HepG2 (cell line): ENCODE measurements around the gene TTC21B. TPM values are rescaled to one million over a fixed set of nuclear protein-coding genes. Genes with fewer than 3 reads are reported as not detected.

ENCODE experiments used
- ATAC-seq: fragments of 200-7000 bp; cut with Tn5 transposase; 3 replicates; pipeline ENCODE4 v1.9.1; 2020; ENCODE audit warnings: mild to moderate bottlenecking, moderate library complexity
- BruUV-seq: library from RNA; stranded (reverse); fragments of 400-500 nt; replicated peaks from 2 replicates; lab custom pipeline; 2021; lab: Mats Ljungman, UMichigan
- CTCF ChIA-PET: fragments of 300-600 bp; formaldehyde crosslinking; extraction: SDS; loops from one replicate; lab custom pipeline; 2021; ENCODE audit warnings: low total read pairs, inconsistent platforms, low intra/inter-chr PET ratio; lab: Yijun Ruan, JAX
- POLR2A ChIA-PET: fragments of 350-600 bp; sonication (Branson Sonifier 250); formaldehyde crosslinking; loops from one replicate; lab custom pipeline; 2020; ENCODE audit warnings: antibody characterized with exemption, inconsistent platforms; lab: Yijun Ruan, JAX
- DNase-seq: peaks from one replicate; pipeline ENCODE4 v3.0.0-alpha.2; 2015; ENCODE audit warnings: low spot score
- FAIRE-seq: peaks from 3 replicates; lab custom pipeline; 2011; peaks lifted over from hg19 to GRCh38; lab: Jason Lieb, UNC
- H2AFZ ChIP-seq: one replicate; pipeline ENCODE4 v1.6.1; 2011; ENCODE audit warnings: low read length, inconsistent platforms
- H3K27ac ChIP-seq: fragments of 300-600 bp; 3 replicates; pipeline ENCODE4 v1.8.0; 2011; ENCODE audit warnings: mixed run types, mild to moderate bottlenecking, mixed read lengths, low read length, inconsistent platforms; ENCODE audit not compliant: insufficient read depth; ENCODE audit errors: extremely low read length
- H3K27me3 ChIP-seq, 2 experiments: fragments of 200-600 bp in 1 of 2; 2 replicates in 1 of 2; 3 replicates in 1 of 2; pipeline versions ENCODE4 v1.6.0 to v1.8.0; 2011; ENCODE audit warnings: low read length in 2 of 2, mild to moderate bottlenecking in 2 of 2, moderate library complexity in 2 of 2, inconsistent platforms in 1 of 2; ENCODE audit not compliant: insufficient read depth in 2 of 2, control insufficient read depth in 1 of 2
- H3K36me3 ChIP-seq, 2 experiments: fragments of 200-600 bp in 1 of 2; replicated peaks in 1 of 2; 2 replicates in 1 of 2; 3 replicates in 1 of 2; pipeline versions ENCODE4 v1.5.1 to v1.8.0; 2011; ENCODE audit warnings: low read length in 2 of 2, inconsistent platforms in 1 of 2; ENCODE audit not compliant: insufficient read depth in 2 of 2, control insufficient read depth in 1 of 2
- H3K4me1 ChIP-seq: 2 replicates; pipeline ENCODE4 v1.5.1; 2012; ENCODE audit warnings: low read length, inconsistent platforms; ENCODE audit not compliant: insufficient read depth
- H3K4me2 ChIP-seq: 2 replicates; pipeline ENCODE4 v1.6.0; 2011; ENCODE audit warnings: low read depth, low read length, inconsistent platforms
- H3K4me3 ChIP-seq, 3 experiments: fragments of 200-600 bp in 1 of 3; sonication (generic), shearing (Covaris generic) in 1 of 3; replicated peaks in 1 of 3; 2 replicates each; pipeline ENCODE4 v1.5.1; 2011 to 2016; ENCODE audit warnings: low read length in 3 of 3, inconsistent platforms in 2 of 3, low read depth in 2 of 3, mild to moderate bottlenecking in 2 of 3, control low read depth in 1 of 3, mixed read lengths in 1 of 3; ENCODE audit not compliant: insufficient read depth in 1 of 3
- H3K79me2 ChIP-seq: one replicate; pipeline ENCODE4 v1.6.1; 2011; ENCODE audit warnings: low read length, inconsistent platforms; ENCODE audit not compliant: insufficient read depth
- H3K9ac ChIP-seq: 2 replicates; pipeline ENCODE4 v1.6.0; 2011; ENCODE audit warnings: mild to moderate bottlenecking, low read depth, low read length, inconsistent platforms; ENCODE audit not compliant: insufficient read depth
- H3K9me3 ChIP-seq: 2 replicates; pipeline ENCODE4 v1.5.1; 2012; ENCODE audit warnings: mild to moderate bottlenecking, low read length
- H4K20me1 ChIP-seq: 2 replicates; pipeline ENCODE4 v1.6.0; 2011; ENCODE audit warnings: inconsistent platforms, mild to moderate bottlenecking, low read length, moderate library complexity; ENCODE audit not compliant: insufficient read depth
- HNF4A ChIP-seq: sonication (generic); formaldehyde crosslinking; IDR thresholded peaks from 2 replicates; pipeline ENCODE4 v1.4.0; 2020; ENCODE audit warnings: missing genetic modification reagents
- MAFF ChIP-seq: IDR thresholded peaks from 2 replicates; pipeline ENCODE4 v1.6.1; 2011; ENCODE audit warnings: low read depth, low read length, improper control_type of control experiment
- MAFK ChIP-seq, 2 experiments: IDR thresholded peaks in 1 of 2; conservative IDR thresholded peaks in 1 of 2; 2 replicates each; pipeline ENCODE4 v1.6.1; 2011; ENCODE audit warnings: improper control_type of control experiment in 2 of 2, low read length in 2 of 2
- NR2F2 ChIP-seq: IDR thresholded peaks from 2 replicates; pipeline ENCODE4 v1.6.1; 2012; ENCODE audit warnings: low read depth, inconsistent platforms, borderline replicate concordance
- TRAFD1 ChIP-seq: sonication (generic); formaldehyde crosslinking; IDR thresholded peaks from 2 replicates; pipeline ENCODE4 v1.5.1; 2020; ENCODE audit warnings: missing genetic modification reagents, mild to moderate bottlenecking, borderline replicate concordance
- WGBS: methylation state at CpG from one replicate; pipeline ENCODE4 v1.1.6; 2017; ENCODE audit warnings: low lambda C conversion rate; 5-methylcytosine and 5-hydroxymethylcytosine counted together
- in situ Hi-C: cut with HindIII; loops from 2 replicates; pipeline ENCODE4 v1.10.0; 2017; ENCODE audit warnings: low pct_unique_long_range_greater_than_20kb; ENCODE audit not compliant: extremely low pct_ligation_motif_present
- intact Hi-C: fragments of 100-400 bp; cut with micrococcal nuclease; formaldehyde crosslinking; loops from one replicate; pipeline ENCODE4 v1.10.0; 2022; ENCODE audit not compliant: unreplicated experiment
- polyA plus RNA-seq, 8 experiments: library from polyadenylated mRNA; depleted of rRNA in 3 of 8; stranded (reverse) in 7 of 8; unstranded in 1 of 8; fragments of >200 nt; fragmentation: Illumina TruSeq in 4 of 8; extraction: Trizol in 4 of 8; gene quantifications; 2 replicates each; pipeline versions ENCODE4 v1.2.1 to v1.2.3, GENCODE V29; 2011 to 2016; ENCODE audit warnings: low read depth in 4 of 8, missing spikeins in 1 of 8, mixed read lengths in 1 of 8; ENCODE audit not compliant: insufficient read depth in 1 of 8
- total RNA-seq, 5 experiments: library from RNA; depleted of rRNA; stranded (reverse); fragments of >200 nt; fragmentation: Illumina TruSeq; extraction: Trizol; gene quantifications; 2 replicates each; pipeline ENCODE4 v1.2.3, GENCODE V29; 2016; ENCODE audit warnings: low read depth in 1 of 5
- TF ChIP-seq, protein P1 (sequence below): sonication (generic); formaldehyde crosslinking; IDR thresholded peaks from 2 replicates; pipeline ENCODE4 v1.5.1; 2020; ENCODE audit warnings: missing genetic modification reagents, mild to moderate bottlenecking, borderline replicate concordance

TTC21B gene
- total and polyA plus RNA-seq, 2 of the 13 experiments (the other 11 are each of a cell fraction or from before 2014, with no cell fraction given) = 39.1 to 67.1 TPM

GRCh38 chr2:165903406-165903805, 50.2 kb downstream of the TTC21B start:
- H3K4me3 ChIP-seq = no peak overlapping the region
- TF ChIP-seq MAFK (conservative IDR thresholded peaks at IDR 0.05 in 1 of 2, IDR thresholded peaks at IDR 0.05 in 1 of 2; ENCODE audit: low read length in 2 of 2) = peak; percentile 58 to 63
- no peak for TF ChIP-seq TRAFD1 (CRISPR knock-in tag)
- TF ChIP-seq NR2F2 = no peak
- TF ChIP-seq MAFF = peak; percentile 45
- TF ChIP-seq, protein P1, sequence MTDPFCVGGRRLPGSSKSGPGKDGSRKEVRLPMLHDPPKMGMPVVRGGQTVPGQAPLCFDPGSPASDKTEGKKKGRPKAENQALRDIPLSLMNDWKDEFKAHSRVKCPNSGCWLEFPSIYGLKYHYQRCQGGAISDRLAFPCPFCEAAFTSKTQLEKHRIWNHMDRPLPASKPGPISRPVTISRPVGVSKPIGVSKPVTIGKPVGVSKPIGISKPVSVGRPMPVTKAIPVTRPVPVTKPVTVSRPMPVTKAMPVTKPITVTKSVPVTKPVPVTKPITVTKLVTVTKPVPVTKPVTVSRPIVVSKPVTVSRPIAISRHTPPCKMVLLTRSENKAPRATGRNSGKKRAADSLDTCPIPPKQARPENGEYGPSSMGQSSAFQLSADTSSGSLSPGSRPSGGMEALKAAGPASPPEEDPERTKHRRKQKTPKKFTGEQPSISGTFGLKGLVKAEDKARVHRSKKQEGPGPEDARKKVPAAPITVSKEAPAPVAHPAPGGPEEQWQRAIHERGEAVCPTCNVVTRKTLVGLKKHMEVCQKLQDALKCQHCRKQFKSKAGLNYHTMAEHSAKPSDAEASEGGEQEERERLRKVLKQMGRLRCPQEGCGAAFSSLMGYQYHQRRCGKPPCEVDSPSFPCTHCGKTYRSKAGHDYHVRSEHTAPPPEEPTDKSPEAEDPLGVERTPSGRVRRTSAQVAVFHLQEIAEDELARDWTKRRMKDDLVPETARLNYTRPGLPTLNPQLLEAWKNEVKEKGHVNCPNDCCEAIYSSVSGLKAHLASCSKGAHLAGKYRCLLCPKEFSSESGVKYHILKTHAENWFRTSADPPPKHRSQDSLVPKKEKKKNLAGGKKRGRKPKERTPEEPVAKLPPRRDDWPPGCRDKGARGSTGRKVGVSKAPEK (CRISPR knock-in tag) = no peak
- TF ChIP-seq HNF4A = no peak
- intact Hi-C loops = no loop called here
- H4K20me1 ChIP-seq = no peaks in the 10 kb centered on the region
- H3K27me3 ChIP-seq = no peaks in the 10 kb centered on the region
- no TSS peak for BruUV-seq
- ATAC-seq (peak; percentile 49), DNase-seq (no peak), FAIRE-seq (no peak)
- H3K36me3 ChIP-seq = peaks cover 19 to 69% of the 10 kb centered on the region in 2 experiments
- in situ Hi-C loops = no loop called here
- ChIA-PET POLR2A (no interaction called here), CTCF (no interaction called here)
- H3K27ac ChIP-seq = no peak overlapping the region
- no peaks in the 10 kb centered on the region for H3K4me1 ChIP-seq
- 98% methylated on average over 5 of the region's 5 CpGs for WGBS
- no peaks in the 10 kb centered on the region for H3K9me3 ChIP-seq
- H3K9ac ChIP-seq = no peak overlapping the region
- no peak overlapping the region for H2AFZ ChIP-seq
- no peaks in the 10 kb centered on the region for H3K79me2 ChIP-seq
- no peak overlapping the region for H3K4me2 ChIP-seq
